T1000 (cell line): ENCODE measurements around the gene COL4A1.

Experiments
- DNase-seq: peaks from one replicate; lab custom pipeline; 2025; ENCODE audit warnings: mixed read lengths; lab: John Stamatoyannopoulos, UW

Gene COL4A1

DNA sequence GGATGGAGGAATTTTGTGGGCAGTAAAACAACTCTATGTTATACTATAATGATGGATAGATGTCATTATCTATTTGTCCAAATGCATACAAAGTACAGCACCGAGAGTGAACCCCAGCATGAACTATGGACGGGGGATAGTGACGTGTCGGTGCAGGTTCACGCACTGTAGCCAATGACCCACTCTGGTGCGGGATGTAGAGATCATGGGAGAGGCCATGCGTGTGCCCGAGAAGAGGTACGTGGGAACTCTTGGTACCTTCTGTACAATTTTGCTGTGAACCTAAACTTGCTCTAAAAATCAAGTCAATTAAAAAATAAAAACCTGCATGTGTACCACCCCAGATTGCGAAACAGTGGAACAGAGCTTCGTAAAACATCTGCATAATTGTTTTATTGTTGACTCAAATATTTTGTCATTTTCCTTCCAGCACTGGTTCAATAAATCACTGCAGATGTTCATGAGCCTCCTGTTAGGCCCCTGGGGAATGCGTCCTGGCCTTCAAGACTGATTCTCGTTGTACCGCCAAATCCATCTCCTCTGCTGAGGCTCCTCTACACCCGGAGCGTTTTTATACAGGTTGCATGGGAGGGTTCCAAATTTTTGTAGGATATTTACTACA is 30.9 kb downstream of the COL4A1 start:
- no peak for DNase-seq

DNA sequence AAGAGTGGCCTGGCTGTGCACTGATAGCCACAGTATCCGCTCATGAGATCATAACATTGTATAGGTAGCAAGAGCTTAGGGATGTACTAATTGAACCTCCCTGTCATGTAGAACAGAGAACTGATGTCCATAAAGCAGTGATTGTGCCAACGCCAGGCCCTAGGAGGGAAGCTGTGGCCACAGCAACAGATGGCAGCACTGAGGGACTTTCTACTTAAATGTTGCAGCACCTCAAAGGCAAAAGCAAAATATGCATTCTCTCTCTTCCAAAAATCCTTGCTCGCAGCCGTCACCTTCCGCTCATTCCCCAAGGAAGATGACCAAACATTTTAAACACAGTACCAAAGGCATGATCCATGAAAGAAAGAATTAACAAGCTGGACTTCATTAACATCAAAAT is 32.3 kb downstream of the COL4A1 start:
- no peak for DNase-seq

DNA sequence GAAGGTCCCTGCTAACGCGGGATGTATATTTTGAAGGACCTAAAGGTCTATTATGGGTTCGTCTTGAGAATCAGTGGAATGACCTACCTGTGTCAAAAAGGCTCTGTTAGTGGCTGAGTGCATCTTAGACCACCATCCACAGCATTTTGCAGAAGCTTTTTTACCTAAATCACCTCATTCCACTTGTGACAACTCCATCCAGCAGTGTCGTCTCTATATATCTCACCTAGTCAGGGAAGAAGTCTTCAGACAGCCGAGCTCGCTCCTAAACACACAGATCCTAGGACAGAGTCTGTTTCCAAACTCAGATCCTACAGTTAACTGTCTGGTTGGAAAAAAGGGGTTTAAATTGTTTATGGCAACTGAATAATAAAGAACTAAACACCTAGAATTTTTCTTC is 33.7 kb downstream of the COL4A1 start:
- no peak for DNase-seq

DNA sequence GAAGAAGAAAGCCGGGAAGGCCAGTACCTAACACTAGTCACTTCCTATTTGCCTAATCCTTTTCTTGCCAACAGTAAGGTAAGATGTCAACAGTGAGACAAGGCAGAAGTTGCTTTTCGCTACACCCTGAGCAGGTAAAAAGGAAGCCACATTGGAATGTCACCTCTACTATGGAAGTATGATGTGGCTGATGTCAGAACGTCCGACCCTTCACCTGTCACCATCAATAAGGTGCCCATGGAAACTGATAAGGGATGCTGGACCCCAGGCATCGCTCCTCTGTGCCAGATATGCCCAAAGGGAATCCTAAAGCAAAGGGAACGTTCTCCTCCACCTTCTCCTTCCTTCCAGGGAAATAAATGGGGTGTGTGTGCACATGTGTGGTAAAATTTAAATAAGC is 34.3 kb downstream of the COL4A1 start:
- DNase-seq: no peak

DNA sequence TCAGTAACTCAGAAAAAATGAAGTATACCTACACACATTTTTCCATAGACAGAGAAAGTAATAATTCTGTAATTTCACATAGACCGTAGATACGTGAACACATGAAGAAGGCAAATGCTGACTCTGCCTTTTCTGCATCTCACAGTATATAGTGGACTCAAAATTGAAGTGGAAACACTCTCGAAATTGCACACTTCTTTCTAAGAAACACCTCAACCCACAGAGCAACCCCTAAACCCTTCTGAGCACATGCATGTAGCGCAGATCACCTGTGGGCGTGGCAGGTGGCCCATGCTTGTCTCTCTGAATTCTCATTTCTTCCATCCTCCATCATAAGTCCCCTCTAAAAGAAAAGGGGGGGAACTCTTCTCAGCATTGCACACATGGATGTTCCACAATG is 34.7 kb downstream of the COL4A1 start:
- DNase-seq: no peak

DNA sequence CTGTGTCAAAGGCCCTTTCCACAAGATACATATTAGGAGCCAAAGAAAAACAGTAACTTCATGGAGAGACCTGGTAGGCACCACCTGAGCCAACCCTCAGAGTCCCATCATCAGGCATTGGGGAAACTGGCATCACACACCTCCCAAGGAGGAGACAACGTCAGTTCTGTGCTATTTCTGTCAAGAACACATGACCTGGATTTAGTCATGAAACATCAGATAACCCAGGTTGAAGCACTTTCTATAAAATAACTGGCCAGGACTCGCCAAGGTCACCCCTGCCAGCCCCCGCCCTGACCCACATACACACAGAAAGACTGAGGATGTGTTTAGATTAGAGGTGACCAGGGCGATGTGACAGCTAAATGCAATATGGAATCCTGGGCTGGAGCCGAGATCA is 35.6 kb downstream of the COL4A1 start:
- no peak for DNase-seq

DNA sequence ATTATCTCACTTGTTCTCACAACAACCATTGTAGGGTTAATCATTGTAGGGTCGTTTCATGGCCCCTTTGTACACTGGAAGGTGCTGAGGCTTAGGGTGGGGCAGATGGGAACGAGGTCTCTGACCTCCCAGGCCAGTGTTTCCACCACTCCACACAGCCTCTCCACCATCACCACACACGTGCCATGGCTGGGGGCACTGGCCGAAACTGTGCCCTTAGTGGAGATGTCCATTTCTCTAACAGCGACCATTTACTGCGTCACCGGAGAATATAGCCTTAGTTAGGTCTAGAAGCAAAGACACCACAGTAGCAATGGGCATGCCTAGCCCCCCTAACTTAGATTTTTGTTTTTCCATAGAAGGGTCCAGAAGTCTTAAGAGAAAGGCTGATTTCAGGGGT is 36.5 kb downstream of the COL4A1 start:
- DNase-seq: no peak

DNA sequence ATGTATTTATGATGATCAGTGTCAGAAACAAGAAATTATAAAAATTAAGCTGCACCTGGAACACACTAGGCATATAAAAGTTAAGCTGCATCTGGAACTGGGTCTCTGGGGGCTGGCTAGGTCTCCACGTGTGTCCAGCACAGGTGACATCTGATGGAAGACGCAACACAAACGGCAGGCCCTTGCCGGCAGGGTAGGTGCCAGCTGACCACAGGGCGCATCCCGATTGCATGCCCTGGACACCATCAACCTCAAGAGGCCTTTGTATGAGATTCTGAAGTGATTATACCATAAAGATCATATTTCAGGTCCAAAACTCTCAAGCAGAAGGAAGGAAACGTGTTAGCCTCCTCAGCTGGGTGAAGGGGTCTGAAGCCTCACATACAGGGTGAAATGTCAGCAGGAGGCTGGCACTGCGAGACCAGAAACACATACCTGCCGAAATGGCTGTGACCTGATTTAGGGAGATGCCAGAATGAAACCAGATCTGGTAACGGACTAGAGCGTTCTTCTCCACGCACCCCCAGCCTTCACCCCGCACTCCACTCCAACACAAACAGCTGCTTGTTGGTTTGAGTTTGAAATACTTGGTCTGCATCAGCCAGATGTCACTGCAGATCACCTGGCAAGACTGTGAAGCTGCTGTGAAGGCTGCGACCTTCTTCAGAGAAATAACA is 37.3 kb downstream of the COL4A1 start:
- no peak for DNase-seq

DNA sequence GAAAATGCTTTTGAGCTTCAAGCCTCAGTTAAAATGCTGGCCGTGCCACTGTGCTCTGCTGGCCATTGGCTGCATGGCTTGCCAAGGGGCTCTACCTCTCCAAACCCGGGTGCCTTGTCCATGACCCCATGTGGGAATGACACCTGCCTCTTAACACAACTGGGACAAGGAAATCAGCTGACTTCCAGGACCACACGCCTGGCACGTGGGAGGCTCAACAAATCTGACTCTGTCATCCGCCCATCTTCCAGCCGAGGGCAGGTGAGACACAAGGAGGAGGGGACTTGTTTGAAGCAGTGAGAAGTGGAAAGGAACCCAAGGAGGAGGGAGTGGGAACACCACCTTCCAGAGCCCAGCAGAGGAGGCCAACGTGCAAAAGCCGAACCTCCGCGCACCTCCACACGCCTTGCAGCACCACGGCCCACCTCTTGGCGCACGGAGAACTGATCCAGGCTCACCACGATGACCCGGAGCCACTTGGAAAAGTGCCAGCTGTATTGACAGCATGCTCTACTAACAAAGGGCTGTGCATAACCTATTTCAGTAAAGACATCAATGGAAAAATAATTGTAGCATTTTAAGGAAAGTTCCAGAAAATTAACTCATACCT is 38.3 kb downstream of the COL4A1 start:
- no peak for DNase-seq

DNA sequence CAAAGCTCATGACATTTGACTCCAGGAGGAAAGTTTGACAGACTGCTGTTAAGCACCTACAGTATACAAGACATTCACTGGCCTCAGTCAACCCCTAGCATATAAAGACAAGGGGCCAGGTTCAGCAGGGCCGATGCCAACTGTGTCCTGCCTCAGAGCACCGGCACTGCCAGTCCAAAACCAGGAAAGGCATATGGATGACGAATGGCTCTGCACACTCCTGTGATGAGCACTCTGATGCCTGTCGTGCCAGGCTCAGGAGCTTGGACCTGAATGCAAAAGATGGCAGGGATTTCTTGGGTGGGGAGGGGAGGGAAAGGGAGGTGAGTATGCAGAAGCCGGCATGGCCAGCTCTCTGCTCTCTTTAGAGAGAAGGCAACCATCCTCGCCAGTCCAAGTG is 38.9 kb downstream of the COL4A1 start:
- DNase-seq: no peak

DNA sequence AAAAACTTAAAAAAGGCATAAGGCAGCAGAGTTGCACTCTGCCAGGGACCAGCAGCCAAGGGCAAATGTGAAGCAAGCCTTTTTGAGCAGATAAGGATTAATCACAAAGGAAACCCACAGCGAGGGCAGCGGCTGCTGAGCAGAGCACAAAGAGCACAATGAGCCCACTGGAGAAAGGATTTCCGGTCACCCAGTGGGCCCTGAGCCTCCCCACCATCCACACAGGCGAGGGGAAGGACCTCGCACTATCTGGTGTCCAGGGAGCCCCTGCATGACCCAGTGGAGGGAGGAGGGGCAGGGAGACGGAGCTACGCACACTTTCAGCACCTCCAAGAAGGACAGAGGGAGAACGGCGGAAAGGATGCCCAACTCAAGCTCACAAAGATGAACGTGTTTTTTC is 40.0 kb downstream of the COL4A1 start:
- no peak for DNase-seq

DNA sequence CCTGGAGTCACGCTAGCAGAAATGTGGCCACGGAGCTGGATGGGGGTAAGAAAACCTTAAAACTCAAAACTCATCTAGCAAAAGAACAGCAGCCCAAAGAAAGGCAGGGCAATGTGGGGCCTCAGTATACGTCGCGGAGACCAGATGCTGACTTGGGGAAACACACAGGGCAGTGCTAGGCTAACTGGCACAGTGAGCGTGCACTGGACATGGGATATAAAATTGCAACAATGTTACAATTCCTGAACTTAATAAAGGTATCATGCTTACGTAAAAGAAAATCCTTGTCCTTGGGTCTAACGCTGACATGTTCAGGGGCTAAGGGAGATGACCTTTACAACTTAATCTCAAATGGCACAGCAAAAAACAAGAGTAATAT is 40.5 kb downstream of the COL4A1 start:
- no peak for DNase-seq

DNA sequence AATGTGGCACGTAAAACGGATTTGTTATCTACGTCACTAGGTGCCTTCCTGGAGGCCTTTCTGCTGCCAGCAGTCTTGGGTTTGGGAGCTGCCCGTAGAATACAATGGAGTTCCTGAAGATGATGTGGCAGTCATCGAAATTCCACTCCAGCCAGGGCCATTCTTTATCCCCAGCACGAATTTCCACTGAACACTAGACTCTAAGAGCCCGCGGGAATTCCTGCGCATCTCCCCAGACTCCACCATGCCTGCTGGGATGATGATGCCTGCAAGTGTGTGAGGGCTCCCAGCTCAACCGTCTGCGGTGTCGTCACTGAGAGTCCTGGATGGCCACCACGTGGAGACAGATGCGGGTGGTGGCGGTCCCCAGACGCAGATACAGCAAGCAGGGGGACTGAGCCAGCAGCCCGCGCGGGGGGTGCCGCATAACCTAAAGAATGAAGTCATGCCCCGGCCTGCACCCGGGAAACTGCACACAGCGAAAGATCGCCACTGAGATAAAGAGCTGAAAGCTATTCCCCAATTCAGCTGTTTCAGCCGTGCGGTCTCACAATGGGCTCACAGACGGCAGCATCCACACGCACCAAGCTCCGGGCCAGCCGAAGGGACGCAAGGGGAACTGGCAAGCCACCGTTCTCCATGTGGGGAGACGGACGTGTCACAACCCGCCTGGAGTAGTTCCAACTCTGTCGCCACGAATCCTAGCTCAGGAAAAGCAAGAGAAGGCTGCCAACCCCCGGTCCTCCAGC is 41.1 kb downstream of the COL4A1 start:
- no peak for DNase-seq

DNA sequence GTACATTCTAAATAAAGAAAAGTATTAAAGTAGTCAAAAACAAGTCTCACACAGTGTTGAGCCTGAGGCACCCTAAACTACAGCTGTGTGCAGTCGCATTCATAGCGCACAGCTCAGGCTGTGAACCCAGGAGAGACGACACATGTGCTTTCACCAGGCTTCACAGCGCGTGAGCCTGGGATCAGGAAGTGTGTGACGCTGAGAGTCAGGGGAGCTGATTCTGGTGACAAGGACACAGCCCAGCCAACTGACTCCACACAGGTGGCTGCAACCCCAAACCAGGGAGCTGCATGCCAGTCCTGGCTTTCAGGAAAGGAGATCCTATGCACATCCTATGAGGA is 41.6 kb downstream of the COL4A1 start:
- no peak for DNase-seq

DNA sequence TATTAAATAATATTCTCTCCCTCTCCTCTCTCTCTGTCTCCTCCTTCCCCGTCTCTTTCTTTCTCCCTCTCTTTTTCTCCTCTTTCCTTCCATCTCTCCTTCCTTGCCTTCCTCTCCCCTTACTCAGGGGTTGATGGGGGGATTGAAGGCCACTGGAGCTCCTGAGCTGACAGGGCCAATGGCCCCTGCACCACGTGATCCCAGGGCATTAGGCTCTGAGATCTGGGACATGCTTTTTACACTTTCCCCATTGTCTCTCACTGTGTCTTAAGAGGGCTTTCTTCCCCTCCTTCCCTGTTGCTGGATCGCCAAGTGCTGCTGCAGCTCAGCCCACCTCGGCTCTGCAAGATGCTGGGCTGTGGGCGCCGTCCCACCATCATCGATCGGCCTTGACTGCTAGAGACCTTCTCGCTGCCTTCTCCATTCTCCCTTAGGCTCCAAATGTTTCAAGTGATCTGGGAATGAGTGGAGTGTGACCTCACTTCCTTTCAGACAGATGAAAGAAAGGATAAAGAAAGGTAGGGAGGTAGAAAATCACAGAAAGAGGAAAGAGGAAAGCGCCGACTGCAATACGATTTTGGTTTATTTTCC is 42.2 kb downstream of the COL4A1 start:
- DNase-seq: no peak

DNA sequence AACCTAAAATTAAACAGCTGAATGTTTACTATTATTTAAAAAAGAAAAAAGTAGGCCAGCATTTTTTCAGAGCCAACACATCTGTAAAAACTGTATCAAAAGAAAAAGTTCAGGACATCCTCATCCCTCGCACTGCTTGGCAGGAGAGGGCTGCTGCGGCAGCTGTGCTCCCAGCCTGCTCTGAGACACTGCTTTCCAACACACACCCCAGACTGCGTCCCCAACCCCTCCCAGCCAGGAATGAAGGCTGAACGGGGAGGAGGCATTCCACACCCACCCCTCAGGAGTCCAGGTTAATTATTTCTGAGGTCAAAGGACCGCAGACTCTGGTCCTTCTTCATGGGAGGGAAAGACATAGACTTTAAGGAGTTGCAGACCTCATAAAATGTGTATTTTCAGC is 43.1 kb downstream of the COL4A1 start:
- no peak for DNase-seq

DNA sequence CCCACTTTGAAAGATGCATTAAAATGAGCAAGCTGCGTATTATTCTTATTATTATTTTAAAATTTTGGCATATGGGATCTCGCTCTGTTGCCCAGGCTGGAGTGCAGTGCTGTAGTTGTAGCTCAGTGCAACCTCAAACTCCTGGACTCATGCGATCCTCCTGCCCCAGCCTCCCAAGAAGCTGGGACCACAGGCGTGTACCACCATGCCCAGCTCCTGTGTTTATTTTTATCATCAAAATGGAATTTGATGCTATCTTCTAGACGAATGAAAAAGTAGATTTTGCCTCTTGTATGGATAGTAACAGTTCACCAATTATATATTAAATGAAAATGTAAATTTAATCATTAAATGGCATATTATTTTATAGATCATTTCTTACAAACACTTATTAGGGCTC is 43.6 kb downstream of the COL4A1 start:
- no peak for DNase-seq

DNA sequence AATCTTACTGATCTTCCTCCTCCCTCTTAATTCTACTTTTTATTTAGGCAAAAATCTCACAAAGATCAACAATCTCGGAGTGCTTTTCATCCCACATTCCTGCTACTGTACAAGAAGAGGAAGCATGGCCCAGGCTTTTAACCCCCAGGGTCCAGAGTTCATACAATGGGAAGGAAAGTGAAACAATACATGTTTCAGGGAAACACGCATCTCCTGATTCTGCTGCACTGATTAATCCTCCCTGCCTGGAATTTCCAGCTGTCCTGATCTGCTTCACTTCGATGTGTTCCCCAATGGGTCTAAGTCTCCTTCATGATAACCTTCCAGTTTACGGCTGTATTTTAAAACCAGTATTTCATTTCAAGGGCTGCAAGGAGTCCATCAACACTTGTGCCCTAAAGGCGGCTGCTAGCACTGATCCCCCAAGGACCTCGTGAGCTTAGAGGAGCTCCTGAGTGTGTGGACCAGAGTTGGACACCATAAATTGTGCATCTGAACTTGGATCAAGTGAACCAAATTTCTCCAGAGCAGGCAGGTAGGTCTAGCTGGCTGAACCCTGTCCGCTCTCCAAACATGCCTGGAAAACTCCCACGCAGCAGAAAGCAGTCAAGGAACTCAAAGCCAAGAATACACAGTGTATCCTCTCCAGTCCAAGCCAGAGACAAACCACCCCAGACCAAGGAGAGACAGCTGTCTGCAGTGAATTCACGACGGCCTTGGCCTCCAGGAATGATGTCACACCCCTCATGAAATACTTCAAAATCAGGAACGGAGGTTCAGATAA is 44.3 kb downstream of the COL4A1 start:
- DNase-seq: no peak

DNA sequence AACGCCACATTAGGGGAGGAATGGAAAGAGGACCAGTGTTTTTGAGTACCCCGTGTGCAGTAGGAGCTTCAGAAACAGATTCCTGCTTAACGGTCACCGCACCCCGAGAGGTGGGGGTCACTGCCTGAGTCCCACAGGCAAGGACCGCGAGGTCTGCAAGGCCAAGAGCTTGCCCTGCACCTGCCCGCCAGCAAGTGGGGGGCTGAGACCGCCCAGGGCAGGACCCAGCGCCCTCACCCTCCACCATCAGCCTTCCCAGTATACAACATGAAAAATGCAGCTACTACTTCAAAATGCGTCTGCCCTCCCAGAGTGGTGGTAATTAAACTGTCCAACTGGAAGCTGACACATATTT is 44.9 kb downstream of the COL4A1 start:
- DNase-seq: no peak

DNA sequence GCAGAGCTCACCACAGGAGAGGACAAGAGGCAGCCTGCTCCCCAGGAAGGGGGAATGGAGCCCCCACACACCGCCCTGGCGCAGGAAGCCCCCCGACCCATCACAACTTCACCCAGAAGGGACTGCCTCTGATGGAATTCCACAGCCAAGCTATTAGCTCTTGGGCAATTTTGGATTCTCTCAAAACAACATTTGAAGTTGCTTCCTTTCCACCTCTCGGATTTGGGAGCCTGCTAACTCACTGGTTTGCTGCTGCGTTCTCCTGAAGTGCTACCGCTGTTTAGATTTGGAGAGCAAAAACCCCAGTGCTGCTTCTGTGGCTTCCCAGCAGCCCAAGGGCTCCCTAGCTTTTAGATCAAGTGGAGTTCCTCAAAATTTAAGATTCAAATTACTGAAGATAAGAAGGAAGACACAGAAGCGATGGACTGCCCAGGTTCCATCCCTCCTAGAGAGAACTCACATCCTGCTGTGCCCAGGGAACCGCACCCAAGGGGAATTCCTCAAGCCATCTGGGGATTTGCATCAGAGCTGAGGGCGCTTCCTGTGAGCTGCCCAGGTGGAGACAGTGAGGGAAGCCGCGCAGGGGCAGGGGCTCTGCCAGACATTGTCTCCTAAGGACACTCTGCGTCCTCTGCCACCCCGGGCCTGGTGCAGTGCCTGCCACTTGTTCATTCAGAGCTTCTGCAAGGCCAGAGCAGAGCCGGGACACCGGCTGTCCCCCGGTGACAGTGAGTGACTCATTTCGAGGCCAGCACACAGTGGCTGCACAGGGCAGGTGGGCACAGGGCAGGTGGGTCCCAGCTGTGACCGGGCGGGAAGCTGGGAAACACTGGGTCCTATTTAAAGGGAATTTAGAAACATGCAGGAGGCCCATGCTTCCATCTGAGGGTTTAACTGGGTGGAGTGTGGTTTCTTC is 45.5 kb downstream of the COL4A1 start:
- no peak for DNase-seq

DNA sequence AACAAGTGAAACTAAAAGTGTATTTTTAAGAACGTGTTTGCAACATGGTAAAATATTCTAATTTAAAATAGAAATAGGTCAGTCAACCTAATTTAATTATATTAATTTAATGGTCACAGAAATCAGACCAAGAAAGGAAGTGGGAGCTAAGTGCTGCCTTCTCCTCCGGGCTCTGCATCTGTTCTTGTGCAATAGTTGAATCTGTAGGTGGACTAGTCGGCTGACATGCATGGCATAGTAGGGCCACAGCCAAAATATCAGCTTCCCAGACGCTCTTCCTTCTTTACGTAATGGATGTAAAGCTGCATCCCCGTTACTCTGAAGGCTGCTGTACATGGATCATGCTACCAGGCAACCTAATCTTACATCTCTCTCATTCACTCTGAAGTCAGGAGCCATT is 47.3 kb downstream of the COL4A1 start:
- no peak for DNase-seq
